HUES64 (cell line): Measurements from ENCODE around the gene RIN3.

Experiments
- H3K27ac ChIP-seq: 2 replicates; pipeline ENCODE4 v1.7.0; 2013; ENCODE audit warnings: low read depth, low read length, inconsistent platforms
- H3K27me3 ChIP-seq: 2 replicates; pipeline ENCODE4 v1.6.1; 2013; ENCODE audit warnings: mild to moderate bottlenecking, low read length; ENCODE audit not compliant: insufficient read depth
- H3K36me3 ChIP-seq: 2 replicates; pipeline ENCODE4 v1.6.1; 2013; ENCODE audit warnings: mild to moderate bottlenecking, low read length; ENCODE audit not compliant: insufficient read depth
- H3K4me1 ChIP-seq: 2 replicates; pipeline ENCODE4 v1.6.1; 2013; ENCODE audit warnings: mild to moderate bottlenecking, low read length, moderate library complexity; ENCODE audit not compliant: insufficient read depth
- H3K4me3 ChIP-seq: 2 replicates; pipeline ENCODE4 v1.5.1; 2013; ENCODE audit warnings: mild to moderate bottlenecking, low read length, moderate library complexity
- H3K9ac ChIP-seq: 2 replicates; pipeline ENCODE4 v1.6.1; 2013; ENCODE audit warnings: mild to moderate bottlenecking, low read depth, low read length
- H3K9me3 ChIP-seq: 2 replicates; pipeline ENCODE4 v1.6.1; 2013; ENCODE audit warnings: low read depth, low read length; ENCODE audit not compliant: insufficient read depth
- WGBS: fragments of 150-250, 120-280 bp; methylation state at CpG from one replicate; pipeline ENCODE4 v1.1.7; 2013; ENCODE audit warnings: missing lambda C conversion rate; 5-methylcytosine and 5-hydroxymethylcytosine counted together

The RIN3 gene

DNA sequence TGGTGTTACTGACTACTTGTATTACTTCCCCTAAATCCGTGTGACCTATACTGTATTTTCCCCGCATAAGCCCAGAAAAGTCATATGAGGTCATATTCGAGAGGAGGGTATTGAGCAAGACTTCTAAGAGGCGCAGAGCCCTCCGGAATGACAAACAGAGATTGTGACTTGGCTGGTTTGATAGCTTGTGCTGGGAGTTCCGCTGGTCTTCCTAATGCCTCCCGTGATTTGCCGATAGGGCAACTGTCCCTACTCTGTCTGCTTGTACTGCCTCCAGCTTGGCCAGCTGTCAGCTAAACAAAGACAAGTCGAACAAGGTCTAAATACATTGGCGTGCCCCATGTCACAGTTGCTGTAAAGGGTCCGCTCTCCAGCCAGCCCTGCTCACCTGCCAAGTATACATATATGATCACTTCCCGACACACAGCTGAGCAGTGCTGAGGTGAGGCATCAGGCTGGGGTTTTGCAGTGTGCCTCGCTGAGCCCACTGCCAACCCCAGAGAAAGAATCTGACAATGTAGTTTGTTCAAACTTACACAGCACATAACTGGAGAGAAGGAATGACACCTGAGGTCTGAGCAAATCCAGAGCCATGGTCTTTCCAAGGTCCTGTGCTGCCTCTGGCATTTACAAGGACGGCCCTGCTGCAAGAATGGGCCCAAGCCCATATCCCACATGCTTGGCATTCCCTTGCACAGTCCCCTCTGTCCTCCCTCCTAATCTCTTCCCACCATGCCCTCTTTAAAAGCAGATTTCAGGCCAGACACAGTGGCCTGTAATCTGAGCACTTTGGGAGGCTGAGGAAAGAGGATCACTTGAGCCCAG, 211.1 kb downstream of the RIN3 start:
- WGBS: 93% methylated on average over 14 of the region's 14 CpGs
- no peak overlapping the region for H3K9ac ChIP-seq

DNA sequence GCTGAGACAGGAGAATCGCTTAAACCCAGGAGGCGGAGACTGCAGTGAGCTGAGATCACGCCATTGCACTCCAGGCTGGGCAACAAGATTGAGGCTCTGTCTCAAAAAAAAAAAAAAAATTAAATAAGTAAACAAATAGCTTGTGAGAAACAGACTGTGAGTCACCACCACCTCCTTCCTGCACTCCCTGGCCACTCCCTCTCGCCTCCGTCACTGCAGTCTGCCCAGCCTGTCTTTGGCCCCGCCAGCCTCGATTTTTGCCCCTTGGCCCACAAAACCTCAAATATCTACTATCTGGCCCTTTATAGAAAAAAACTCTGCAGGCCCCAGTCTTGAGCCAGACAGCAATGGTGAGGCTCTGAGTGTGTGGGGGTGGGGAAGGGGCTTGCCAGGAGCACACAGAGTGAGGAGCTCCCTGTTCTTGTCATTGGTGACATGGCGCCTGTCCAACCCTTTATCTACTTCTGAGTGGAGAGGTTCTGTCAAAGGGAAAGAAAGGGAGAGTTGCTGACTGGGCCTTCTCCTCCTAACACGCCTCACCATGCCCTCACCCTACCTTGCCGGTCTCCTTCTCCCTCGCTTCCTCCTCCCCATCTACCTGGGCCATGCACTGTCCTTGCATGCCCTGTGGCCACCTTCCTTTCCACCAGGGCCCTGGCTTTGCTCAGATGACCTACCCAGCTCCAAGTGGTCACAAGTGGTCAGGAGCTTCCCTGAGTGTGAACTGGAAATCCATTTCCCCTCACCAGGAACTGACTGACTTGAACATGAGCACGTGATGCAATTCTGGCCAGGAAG, 212.8 kb downstream of the RIN3 start:
- H3K4me3 ChIP-seq: no peak overlapping the region
- WGBS: 95% methylated on average over 12 of the region's 12 CpGs
- no peak overlapping the region for H3K27ac ChIP-seq
- no peaks in the 10 kb centered on the region for H3K27me3 ChIP-seq
- H3K36me3 ChIP-seq: peaks cover 21% of the 10 kb centered on the region
- H3K9me3 ChIP-seq: no peaks in the 10 kb centered on the region
- no peak overlapping the region for H3K9ac ChIP-seq
- H3K4me1 ChIP-seq: no peaks in the 10 kb centered on the region

More for the DNA sequence above, 211.1 kb downstream of the RIN3 start:
- H3K27ac ChIP-seq: no peak overlapping the region
- no peaks in the 10 kb centered on the region for H3K4me1 ChIP-seq
- no peaks in the 10 kb centered on the region for H3K9me3 ChIP-seq
- no peak overlapping the region for H3K4me3 ChIP-seq
- H3K36me3 ChIP-seq: 0 out of 2 replicates have a peak, but pooled peaks cover 11% of the 10 kb centered on the region
- no peaks in the 10 kb centered on the region for H3K27me3 ChIP-seq

DNA sequence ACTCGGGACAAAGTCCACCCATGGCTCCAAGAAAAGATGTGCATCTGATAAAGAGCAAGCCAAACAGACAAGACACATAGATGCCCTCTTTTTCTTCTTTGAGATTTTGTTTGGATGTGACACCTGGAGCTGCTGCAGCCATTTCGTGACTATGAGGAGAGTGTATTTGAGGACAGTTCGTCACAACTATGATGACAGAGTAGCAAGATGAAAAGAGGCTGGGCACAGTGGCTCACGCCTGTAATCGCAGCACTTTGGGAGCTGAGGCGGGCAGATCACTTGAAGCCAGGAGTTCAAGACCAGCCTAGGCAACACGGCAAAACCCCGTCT, 213.3 kb downstream of the RIN3 start:
- Histone ChIP-seq H3K4me3 (no peak overlapping the region), H3K36me3 (peaks cover 27% of the 10 kb centered on the region), H3K4me1 (no peaks in the 10 kb centered on the region), H3K9me3 (no peaks in the 10 kb centered on the region), H3K9ac (no peak overlapping the region), H3K27me3 (no peaks in the 10 kb centered on the region), H3K27ac (no peak overlapping the region)
- WGBS: 95% methylated on average over 8 of the region's 8 CpGs

DNA sequence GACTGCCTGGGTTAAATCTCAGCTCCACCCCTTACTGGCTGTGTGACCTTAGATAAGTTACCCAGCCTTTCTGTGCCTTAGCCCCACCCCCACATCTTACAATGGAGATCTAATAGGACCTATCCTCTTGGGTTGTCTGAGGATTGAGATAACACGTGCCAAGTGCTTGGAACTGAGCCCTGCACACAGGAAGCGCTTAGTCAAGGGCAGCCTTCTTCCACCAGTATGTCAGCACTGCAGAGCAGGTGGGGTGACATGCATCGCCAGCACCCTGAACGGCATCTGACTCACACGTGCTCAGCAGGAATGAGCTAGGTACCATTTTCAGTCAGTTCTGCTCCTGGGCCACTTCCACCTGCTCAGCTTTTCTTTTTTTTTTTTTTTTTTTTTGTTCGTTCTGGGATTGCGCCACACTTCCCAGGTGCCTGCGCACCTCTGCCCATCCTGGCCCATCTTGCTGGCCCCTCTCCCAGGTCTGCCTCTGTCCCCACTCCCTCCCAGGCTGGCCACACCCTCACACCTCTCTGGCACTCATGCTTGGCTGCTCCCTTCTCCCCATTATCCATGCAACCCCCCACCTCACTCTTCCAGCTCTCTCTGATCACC, 215.3 kb downstream of the RIN3 start:
- H3K27ac ChIP-seq: no peak overlapping the region
- 92% methylated on average over 8 of the region's 8 CpGs for WGBS
- H3K9me3 ChIP-seq: no peaks in the 10 kb centered on the region
- no peak overlapping the region for H3K9ac ChIP-seq
- H3K4me3 ChIP-seq: no peak overlapping the region
- no peaks in the 10 kb centered on the region for H3K27me3 ChIP-seq
- H3K4me1 ChIP-seq: no peaks in the 10 kb centered on the region
- peaks cover 37% of the 10 kb centered on the region for H3K36me3 ChIP-seq

DNA sequence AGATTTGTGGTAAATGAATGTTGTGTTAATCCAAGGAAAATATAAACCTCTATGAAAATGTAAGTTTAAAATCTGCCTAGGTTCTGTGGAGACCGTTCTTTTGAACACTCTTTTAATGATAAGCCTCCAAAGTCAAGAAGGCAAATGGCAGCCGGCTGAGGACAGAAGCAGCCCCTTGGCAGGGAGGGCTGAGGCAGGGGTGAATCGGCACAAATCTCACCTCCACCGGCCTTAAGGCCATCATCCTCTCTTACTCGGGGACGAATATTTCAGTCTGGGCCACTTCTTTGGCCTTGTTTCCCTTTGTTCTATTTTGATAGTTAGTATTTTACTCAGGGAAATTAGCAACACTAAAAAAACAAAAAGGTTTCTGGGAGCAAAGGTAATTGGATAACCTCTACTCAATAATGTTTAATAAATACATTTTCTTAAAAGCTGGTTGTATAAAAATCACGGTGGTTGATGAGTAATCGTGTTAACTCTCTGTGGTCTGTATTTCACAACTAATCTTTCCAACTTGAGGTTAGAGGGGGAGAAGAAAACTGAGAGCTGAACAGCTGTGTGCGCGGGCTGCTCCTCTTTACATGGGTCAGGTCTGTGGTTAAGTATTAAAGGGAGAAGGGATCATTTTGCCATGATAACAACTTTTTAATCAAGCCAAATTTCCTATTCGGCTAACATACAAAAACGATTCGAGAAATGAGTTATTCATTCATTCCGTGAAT, 216.2 kb downstream of the RIN3 start:
- H3K27ac ChIP-seq: no peak overlapping the region
- no peak overlapping the region for H3K9ac ChIP-seq
- no peaks in the 10 kb centered on the region for H3K27me3 ChIP-seq
- no peak overlapping the region for H3K4me3 ChIP-seq
- H3K4me1 ChIP-seq: no peaks in the 10 kb centered on the region
- WGBS: 88% methylated on average over 11 of the region's 14 CpGs
- no peaks in the 10 kb centered on the region for H3K9me3 ChIP-seq
- peaks cover 32% of the 10 kb centered on the region for H3K36me3 ChIP-seq

DNA sequence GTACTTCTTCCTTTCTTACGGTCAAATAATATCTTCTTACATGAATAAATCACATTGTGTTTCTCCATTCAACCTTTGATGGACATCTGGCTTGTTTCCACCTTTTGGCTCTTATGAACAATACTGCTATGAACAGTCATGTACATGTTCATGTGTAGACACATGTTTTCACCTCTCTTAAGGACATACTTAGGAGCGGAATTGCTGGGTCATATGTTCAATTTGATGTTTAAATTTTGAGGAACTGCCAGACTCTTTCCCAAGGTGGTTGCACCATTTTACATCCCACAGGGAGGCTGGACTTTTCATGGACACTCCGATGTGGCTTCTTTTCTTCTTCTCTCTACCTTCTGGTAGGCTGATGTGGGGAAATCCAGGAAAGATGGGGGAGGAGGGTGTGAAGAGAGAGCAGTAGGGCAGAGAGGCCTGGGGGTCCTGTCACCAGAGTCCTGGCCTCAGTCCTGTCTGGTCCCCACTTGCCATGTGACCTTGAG, 218.1 kb downstream of the RIN3 start:
- WGBS: 97% methylated on average over 3 of the region's 3 CpGs
- Histone ChIP-seq H3K9ac (no peak overlapping the region), H3K4me3 (no peak overlapping the region), H3K27ac (no peak overlapping the region), H3K9me3 (no peaks in the 10 kb centered on the region), H3K4me1 (no peaks in the 10 kb centered on the region), H3K27me3 (no peaks in the 10 kb centered on the region), H3K36me3 (peaks cover 32% of the 10 kb centered on the region)

DNA sequence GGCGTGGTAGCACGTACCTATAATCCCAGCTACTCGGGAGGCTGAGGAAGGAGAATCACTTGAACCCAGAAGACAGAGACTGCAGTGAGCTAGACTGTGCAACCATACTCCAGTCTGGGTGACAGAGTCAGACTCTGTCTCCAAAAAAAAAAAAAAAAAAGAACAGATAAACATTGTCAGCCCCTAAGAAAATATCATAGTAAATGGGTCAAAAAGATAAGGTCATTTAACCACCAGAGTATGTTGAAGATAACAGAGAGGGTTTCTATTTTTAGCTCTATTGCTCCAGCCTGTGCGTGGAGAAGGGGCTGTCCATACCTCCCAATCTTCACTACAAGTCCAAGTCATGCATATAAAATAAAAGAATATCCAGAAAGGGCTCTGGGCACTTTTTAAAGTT, 219.4 kb downstream of the RIN3 start:
- Histone ChIP-seq H3K9ac (no peak overlapping the region), H3K27ac (no peak overlapping the region), H3K27me3 (no peaks in the 10 kb centered on the region), H3K4me1 (0 out of 2 replicates have a peak, but pooled peaks cover 2% of the 10 kb centered on the region), H3K9me3 (no peaks in the 10 kb centered on the region), H3K4me3 (no peak overlapping the region), H3K36me3 (peaks cover 32% of the 10 kb centered on the region)
- 100% methylated on average over 4 of the region's 4 CpGs for WGBS

DNA sequence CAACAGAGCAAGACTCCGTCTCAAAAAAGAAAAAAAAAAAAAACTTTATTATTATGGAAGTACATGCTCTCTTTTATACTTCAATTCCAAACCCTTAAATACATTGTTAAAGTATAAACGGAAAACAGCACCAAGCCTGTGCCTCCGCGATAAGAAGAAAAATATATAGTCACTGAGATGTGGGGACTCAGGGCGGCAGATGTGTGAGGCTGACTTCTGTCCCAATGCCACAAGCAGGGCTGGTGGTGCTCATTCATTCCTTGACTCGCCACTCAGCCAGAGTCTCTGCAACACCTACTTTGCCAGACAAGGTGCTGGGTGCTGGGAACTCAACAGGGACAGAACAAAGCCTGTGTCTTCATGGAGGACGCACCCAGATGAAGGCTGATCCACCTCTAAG, 221.0 kb downstream of the RIN3 start:
- H3K27ac ChIP-seq: no peak overlapping the region
- WGBS: 96% methylated on average over 6 of the region's 7 CpGs
- H3K9me3 ChIP-seq: no peaks in the 10 kb centered on the region
- H3K4me3 ChIP-seq: no peak overlapping the region
- peaks cover 26% of the 10 kb centered on the region for H3K36me3 ChIP-seq
- H3K4me1 ChIP-seq: 0 out of 2 replicates have a peak, but pooled peaks cover 2% of the 10 kb centered on the region
- no peaks in the 10 kb centered on the region for H3K27me3 ChIP-seq
- H3K9ac ChIP-seq: no peak overlapping the region

DNA sequence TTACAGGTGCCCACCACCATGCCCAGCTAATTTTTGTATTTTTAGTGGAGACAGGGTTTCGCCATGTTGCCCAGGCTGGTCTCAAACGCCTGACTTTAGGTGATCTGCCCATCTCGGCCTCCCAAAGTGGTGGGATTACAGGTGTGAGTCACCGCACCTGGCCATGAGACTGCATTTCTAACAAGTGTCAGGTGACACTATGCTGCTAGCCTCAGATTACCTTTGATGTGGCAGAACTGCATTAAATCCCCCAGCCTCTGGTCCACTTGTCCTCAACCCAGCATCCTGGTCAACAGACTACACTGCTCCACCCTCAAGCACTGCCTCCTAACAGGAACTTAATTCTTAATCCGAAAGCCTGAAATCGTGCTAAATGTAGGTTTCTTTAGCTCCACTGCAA, 221.8 kb downstream of the RIN3 start:
- no peak overlapping the region for H3K4me3 ChIP-seq
- no peaks in the 10 kb centered on the region for H3K27me3 ChIP-seq
- H3K9ac ChIP-seq: no peak overlapping the region
- peaks cover 22% of the 10 kb centered on the region for H3K36me3 ChIP-seq
- no peaks in the 10 kb centered on the region for H3K9me3 ChIP-seq
- H3K27ac ChIP-seq: no peak overlapping the region
- WGBS: 92% methylated on average over 6 of the region's 6 CpGs
- H3K4me1 ChIP-seq: 0 out of 2 replicates have a peak, but pooled peaks cover 2% of the 10 kb centered on the region

DNA sequence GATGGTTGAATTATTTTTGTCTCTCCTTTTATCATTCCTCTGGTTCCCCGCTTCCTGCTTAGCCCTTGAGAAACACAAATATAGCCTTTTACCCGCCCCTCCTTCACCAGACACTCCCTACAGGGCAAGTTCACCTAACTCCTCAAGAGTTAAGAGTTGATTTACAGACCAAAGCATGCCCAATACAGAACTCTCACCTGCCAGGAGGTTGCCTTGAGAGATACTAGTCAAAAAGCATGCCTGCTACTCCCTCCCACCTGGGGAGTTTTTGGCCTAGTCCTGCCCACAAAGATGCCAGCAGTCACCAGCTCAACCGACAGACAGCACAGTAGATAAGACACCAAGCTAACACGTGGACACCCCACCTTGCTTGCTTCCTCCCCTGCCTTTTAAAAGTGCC, 223.6 kb downstream of the RIN3 start:
- Histone ChIP-seq H3K36me3 (peaks cover 7% of the 10 kb centered on the region), H3K9ac (no peak overlapping the region), H3K4me1 (0 out of 2 replicates have a peak, but pooled peaks cover 2% of the 10 kb centered on the region), H3K27me3 (no peaks in the 10 kb centered on the region), H3K4me3 (no peak overlapping the region), H3K9me3 (no peaks in the 10 kb centered on the region), H3K27ac (no peak overlapping the region)
- WGBS: 78% methylated on average over 4 of the region's 4 CpGs
